ENCODE measurements around the gene ALDOB.

DNA sequence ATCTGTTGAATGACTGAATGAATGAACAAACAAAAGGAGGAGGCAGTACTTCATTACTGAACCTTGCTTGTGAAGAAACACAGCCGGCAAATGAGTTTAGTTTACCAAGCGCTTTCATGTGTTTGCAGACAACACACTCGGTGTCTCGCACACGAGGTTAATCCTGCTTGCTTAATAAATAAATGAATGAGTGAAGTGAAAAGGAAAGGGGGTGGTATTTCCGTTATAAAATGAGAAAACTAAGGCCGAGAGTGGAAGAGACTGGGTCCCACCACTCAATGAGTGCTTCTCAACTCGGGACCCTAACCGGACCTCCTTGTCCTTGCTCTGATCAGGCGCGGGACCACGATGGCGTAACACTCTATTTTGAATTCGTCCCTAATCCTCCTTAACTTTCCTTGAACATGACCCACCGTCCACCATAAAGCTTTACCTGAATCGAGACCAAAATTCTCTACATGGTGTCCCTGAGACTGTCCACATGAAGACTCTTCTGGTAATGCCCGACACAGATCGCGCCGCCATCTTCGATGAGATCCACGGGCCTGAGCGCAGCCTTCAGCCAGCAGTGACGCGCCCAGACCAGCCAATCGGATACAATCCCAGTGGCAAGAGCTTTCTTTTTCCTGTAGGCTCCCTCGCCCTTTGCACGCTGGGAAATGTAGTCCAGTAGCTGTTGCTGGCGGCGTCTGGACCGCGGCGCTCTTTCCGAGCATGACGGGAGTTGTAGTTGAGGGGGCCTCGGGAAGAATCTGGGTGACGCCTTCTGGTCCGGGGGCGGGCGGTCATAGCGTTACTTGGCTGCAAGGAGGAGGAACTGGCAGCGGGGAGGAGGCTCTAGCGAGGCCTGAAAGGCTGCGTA lies 37.3 kb downstream of the ALDOB start, which contains the start of the genes MRPL50 and ZNF189:
- TF ChIP-seq, protein P1, sequence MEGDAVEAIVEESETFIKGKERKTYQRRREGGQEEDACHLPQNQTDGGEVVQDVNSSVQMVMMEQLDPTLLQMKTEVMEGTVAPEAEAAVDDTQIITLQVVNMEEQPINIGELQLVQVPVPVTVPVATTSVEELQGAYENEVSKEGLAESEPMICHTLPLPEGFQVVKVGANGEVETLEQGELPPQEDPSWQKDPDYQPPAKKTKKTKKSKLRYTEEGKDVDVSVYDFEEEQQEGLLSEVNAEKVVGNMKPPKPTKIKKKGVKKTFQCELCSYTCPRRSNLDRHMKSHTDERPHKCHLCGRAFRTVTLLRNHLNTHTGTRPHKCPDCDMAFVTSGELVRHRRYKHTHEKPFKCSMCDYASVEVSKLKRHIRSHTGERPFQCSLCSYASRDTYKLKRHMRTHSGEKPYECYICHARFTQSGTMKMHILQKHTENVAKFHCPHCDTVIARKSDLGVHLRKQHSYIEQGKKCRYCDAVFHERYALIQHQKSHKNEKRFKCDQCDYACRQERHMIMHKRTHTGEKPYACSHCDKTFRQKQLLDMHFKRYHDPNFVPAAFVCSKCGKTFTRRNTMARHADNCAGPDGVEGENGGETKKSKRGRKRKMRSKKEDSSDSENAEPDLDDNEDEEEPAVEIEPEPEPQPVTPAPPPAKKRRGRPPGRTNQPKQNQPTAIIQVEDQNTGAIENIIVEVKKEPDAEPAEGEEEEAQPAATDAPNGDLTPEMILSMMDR (IDR thresholded peaks at IDR 0.05; ENCODE audit: low read depth, low read length, missing input control) = no peak
- TF ChIP-seq TAF1 (conservative IDR thresholded peaks at IDR 0.05) (peak; percentile 78), GABPA (IDR thresholded peaks at IDR 0.05 in 1 of 2, conservative IDR thresholded peaks at IDR 0.05 in 1 of 2) (peak; percentile 15 to 80), SP1 (IDR thresholded peaks at IDR 0.05) (peak; percentile 70), JUND (IDR thresholded peaks at IDR 0.05) (peak; percentile 13 to 45), RAD21 (IDR thresholded peaks at IDR 0.05) (peak in 1 of 2 donors; percentile 33)
- TF ChIP-seq, protein P2, sequence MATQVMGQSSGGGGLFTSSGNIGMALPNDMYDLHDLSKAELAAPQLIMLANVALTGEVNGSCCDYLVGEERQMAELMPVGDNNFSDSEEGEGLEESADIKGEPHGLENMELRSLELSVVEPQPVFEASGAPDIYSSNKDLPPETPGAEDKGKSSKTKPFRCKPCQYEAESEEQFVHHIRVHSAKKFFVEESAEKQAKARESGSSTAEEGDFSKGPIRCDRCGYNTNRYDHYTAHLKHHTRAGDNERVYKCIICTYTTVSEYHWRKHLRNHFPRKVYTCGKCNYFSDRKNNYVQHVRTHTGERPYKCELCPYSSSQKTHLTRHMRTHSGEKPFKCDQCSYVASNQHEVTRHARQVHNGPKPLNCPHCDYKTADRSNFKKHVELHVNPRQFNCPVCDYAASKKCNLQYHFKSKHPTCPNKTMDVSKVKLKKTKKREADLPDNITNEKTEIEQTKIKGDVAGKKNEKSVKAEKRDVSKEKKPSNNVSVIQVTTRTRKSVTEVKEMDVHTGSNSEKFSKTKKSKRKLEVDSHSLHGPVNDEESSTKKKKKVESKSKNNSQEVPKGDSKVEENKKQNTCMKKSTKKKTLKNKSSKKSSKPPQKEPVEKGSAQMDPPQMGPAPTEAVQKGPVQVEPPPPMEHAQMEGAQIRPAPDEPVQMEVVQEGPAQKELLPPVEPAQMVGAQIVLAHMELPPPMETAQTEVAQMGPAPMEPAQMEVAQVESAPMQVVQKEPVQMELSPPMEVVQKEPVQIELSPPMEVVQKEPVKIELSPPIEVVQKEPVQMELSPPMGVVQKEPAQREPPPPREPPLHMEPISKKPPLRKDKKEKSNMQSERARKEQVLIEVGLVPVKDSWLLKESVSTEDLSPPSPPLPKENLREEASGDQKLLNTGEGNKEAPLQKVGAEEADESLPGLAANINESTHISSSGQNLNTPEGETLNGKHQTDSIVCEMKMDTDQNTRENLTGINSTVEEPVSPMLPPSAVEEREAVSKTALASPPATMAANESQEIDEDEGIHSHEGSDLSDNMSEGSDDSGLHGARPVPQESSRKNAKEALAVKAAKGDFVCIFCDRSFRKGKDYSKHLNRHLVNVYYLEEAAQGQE (IDR thresholded peaks at IDR 0.05) = peak; percentile 91
- TF ChIP-seq, protein P3, sequence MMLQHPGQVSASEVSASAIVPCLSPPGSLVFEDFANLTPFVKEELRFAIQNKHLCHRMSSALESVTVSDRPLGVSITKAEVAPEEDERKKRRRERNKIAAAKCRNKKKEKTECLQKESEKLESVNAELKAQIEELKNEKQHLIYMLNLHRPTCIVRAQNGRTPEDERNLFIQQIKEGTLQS (IDR thresholded peaks at IDR 0.05) = peak; percentile 23
- TF ChIP-seq, protein P4, sequence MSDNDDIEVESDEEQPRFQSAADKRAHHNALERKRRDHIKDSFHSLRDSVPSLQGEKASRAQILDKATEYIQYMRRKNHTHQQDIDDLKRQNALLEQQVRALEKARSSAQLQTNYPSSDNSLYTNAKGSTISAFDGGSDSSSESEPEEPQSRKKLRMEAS (IDR thresholded peaks at IDR 0.05) = peak; percentile 74
